Suprapubic skin (tissue), 4 donors: ENCODE data around the gene MLST8.

Source experiments
- EP300 ChIP-seq: sonication (generic); formaldehyde crosslinking; IDR thresholded peaks from one replicate; pipeline ENCODE4 v1.6.1; 2017; ENCODE audit warnings: antibody characterized with exemption
- POLR2A ChIP-seq, 2 donors: fragments of 450-650 bp; IDR thresholded peaks; one replicate each; pipeline ENCODE4 v1.6.1; 2017; ENCODE audit warnings: antibody characterized with exemption in 2 of 2, mild to moderate bottlenecking in 2 of 2, moderate library complexity in 2 of 2
- POLR2AphosphoS5 ChIP-seq, 3 donors: sonication (generic); formaldehyde crosslinking; IDR thresholded peaks; one replicate each; pipeline ENCODE4 v1.6.1; 2017; ENCODE audit warnings: antibody characterized with exemption in 3 of 3
- TF ChIP-seq, protein P1 (sequence below), 2 donors: fragments of 200-600 bp in 1 of 2; fragments of 450-650 bp in 1 of 2; sonication (generic) in 1 of 2; IDR thresholded peaks; one replicate each; pipeline ENCODE4 v1.5.1; 2016 to 2019; ENCODE audit warnings: antibody characterized with exemption in 2 of 2, mild to moderate bottlenecking in 1 of 2, moderate library complexity in 1 of 2

- TF ChIP-seq, protein P1, sequence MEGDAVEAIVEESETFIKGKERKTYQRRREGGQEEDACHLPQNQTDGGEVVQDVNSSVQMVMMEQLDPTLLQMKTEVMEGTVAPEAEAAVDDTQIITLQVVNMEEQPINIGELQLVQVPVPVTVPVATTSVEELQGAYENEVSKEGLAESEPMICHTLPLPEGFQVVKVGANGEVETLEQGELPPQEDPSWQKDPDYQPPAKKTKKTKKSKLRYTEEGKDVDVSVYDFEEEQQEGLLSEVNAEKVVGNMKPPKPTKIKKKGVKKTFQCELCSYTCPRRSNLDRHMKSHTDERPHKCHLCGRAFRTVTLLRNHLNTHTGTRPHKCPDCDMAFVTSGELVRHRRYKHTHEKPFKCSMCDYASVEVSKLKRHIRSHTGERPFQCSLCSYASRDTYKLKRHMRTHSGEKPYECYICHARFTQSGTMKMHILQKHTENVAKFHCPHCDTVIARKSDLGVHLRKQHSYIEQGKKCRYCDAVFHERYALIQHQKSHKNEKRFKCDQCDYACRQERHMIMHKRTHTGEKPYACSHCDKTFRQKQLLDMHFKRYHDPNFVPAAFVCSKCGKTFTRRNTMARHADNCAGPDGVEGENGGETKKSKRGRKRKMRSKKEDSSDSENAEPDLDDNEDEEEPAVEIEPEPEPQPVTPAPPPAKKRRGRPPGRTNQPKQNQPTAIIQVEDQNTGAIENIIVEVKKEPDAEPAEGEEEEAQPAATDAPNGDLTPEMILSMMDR (IDR thresholded peaks at IDR 0.05), result no peak
- TF ChIP-seq POLR2A (IDR thresholded peaks at IDR 0.05), result no peak
- no peak for TF ChIP-seq EP300
- peak in 2 of 3 donors; percentile 71 to 78 for TF ChIP-seq POLR2AphosphoS5 (IDR thresholded peaks at IDR 0.05)
Observed at GRCh38 chr16:2163211-2163881, 41.9 kb upstream of the MLST8 start.
